NCI-H2227 treated with DMSO at 0.1 percent for 48 hours (cell line): Measurements from ENCODE around the gene PLEKHO2.

Source experiments
- DNase-seq: peaks from one replicate; lab custom pipeline; 2025; lab: John Stamatoyannopoulos, UW

Gene PLEKHO2

GRCh38 chr15:64894395-64895056 is 52.8 kb downstream of the PLEKHO2 start:
- no peak for DNase-seq

DNA sequence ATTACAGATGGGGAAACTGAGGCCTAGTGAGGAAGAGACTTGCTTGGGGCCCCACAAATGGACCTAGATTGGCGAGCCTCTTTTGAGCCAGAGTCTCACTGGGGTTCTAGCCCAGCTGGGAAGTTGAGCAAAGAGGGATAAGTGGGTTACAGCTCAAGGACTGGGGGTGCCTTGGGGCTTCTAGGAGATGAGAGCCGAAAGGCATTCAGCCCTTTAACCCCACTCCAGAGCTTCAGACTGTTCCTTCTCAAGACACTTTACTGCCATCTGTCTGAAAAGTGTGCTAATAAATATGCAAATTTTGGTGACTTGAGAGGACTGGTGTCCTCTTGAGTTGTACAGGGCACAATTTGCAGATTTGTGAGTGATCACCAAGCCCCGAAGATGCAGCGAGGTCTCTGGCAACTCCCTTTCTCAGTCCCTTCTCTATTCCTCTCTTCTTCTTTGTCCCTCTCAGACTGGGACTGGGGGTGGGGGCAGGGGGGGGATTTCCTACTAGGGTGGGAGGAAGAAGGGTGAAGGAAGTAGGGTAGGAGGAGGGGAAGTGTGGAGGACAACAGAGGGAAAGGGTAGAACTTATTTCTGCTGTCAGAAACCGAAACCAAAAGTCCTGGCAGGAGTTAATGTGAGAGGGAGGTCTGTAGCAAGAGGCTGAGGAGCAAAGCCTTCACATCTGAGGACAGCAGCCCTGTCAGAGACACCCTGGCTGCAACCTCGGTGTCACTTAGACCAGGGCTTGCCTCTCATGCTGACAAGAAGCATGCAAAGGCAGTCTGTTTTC is 53.8 kb downstream of the PLEKHO2 start:
- no peak for DNase-seq

- DNase-seq: no peak
Observed at GRCh38 chr15:64896371-64897069, 54.8 kb downstream of the PLEKHO2 start.

DNA sequence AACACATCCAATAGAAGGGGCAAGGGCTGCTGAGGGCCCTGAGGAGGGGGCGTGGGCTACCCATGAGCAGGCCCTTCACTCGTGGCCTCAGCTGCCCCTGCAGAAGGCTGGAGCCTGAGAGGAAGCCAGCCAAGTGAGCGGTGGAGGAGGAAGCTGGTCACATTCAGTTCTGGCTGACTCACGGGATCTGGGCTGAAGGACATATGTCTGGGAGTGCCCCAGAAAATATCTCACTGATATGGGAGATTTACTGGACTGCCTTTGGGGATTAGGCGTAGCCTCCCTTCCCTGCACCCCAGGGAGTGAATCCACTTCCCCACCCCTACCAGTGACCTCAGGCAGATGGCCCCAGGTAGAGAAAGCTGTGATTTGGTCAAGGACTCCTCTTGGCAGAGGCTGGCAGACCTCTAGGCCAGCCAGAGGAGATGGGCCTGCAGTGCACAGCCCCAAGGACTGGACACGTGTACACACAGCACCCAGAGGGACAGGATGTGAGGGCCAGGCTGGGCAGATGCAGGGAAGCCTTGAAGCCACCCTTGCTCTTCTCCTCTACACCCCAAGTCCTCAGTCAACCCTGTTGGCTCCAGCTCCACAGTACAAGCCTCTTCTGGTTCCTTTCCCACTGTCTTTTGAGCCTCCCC is 55.8 kb downstream of the PLEKHO2 start:
- no peak for DNase-seq

GRCh38 chr15:64898406-64898805 is 56.7 kb downstream of the PLEKHO2 start:
- no peak for DNase-seq

DNA sequence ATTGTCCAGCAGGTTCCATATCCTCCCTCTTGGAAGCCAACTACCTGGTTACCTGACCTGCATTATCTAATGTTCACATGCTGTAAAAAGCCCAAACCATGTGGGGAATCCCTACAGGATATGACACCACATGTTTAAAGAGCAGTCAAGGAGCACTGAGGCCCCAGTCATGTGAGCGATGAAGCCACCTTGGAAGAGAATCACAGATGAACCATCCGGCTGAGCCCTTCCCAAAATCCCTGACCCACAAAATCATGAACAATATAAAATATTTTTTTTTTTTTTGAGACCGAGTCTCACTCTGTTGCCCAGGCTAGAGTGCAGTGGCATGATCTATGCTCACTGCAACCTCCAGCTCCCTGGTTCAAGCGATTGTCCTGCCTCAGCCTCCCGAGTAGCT is 59.4 kb downstream of the PLEKHO2 start:
- no peak for DNase-seq

DNA sequence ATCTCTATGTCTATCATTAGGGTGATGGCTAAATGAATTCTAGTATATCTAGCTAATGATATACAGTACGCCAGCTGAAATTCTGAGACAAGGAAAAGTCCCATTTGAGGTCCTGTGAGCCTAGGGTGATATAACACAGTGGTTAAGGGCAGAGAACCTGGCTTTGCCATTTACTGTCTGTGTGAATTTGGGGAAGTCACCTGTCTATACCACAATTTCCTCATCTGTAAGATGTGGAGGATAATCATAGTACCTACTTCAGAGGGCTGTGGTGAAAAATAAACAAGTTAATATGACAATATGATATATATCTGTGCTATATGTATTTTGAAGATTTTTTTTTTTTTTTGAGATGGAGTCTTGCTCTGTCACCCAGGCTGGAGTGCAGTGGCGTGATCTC is 60.2 kb downstream of the PLEKHO2 start:
- DNase-seq: no peak

GRCh38 chr15:64902863-64903262 is 61.1 kb downstream of the PLEKHO2 start:
- no peak for DNase-seq

GRCh38 chr15:64903326-64903950 is 61.7 kb downstream of the PLEKHO2 start:
- DNase-seq: no peak

- DNase-seq: no peak
Observed at GRCh38 chr15:64904189-64904588, 62.5 kb downstream of the PLEKHO2 start.

GRCh38 chr15:64905119-64905831 is 63.6 kb downstream of the PLEKHO2 start:
- no peak for DNase-seq

- no peak for DNase-seq
Observed at GRCh38 chr15:64905941-64906340, 64.2 kb downstream of the PLEKHO2 start.

DNA sequence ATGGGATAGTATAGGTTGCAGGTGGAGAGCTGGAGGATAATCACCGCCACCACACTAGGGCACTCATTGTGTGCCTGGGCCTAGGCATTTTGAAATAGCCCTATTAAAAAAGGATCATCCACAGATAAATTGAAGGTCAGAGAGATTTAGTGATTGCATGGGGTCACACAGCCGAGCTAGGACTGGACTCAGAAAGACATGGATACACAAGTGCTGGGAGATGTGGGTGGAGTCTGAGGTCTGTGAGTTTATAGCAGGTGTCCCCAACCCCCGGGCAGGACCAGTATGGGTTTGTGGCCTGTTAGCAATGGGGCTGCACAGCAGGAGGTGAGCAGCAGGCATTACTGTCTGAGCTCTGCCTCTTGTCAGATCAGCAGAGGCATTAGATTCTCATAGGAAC is 64.7 kb downstream of the PLEKHO2 start:
- no peak for DNase-seq

- no peak for DNase-seq
Observed at GRCh38 chr15:64907991-64908390, 66.3 kb downstream of the PLEKHO2 start.

DNA sequence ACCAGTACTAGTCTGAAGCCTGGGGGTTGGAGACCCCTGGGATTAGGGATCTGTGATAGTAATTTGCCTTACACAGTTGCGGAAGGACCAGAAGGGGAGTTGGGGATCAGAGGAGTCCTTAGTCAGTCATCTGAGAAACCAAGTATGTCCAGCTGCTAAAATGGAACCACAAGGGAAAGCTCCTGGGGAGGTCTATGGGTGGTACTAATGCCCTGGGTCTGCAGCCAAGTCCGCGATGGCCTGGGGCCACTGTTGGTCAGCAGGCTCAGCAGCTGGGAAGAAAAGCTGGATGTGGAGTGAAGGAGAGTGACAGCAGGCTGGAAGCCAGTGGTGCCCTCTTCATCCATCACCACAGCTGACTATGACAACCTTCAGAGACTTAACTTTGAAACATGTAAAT is 67.8 kb downstream of the PLEKHO2 start:
- no peak for DNase-seq

GRCh38 chr15:64911311-64912186 is 69.8 kb downstream of the PLEKHO2 start, which contains the start of gene ANKDD1A:
ANKDD1A (plus strand) TSS chr15:64911902; CDS start chr15:64911931, 29 bp downstream.
- DNase-seq: peak; percentile 55

GRCh38 chr15:64912379-64913325 is 70.9 kb downstream of the PLEKHO2 start:
- no peak for DNase-seq

GRCh38 chr15:64915518-64916227 is 74.0 kb downstream of the PLEKHO2 start:
- no peak for DNase-seq
